ENCODE results near the gene BST1. TPM values are rescaled to one million over a fixed set of nuclear protein-coding genes. Genes with fewer than 3 reads are reported as not detected.

The BST1 gene
- total RNA-seq, 1 experiment from 2014 or later = 0.31 TPM

GRCh38 chr4:15717086-15717485 lies 14.2 kb downstream of the BST1 start:
- no peak for TF ChIP-seq CTCF (conservative IDR thresholded peaks at IDR 0.05)
- no peak for TF ChIP-seq EZH2 (IDR thresholded peaks at IDR 0.05; ENCODE audit: low read depth)
- intact Hi-C loops (cut with micrococcal nuclease; ENCODE audit: unreplicated experiment) = no loop called here
- Histone ChIP-seq H3K9me2 (ENCODE audit: insufficient read depth) (no peaks in the 10 kb centered on the region), H3K27ac (no peak overlapping the region), H4K20me1 (ENCODE audit: insufficient read depth) (no peaks in the 10 kb centered on the region), H3K36me3 (ENCODE audit: low read depth) (no peaks in the 10 kb centered on the region), H3K27me3 (ENCODE audit: insufficient read depth, low read depth) (no peaks in the 10 kb centered on the region), H2AFZ (no peak overlapping the region), H3F3A (ENCODE audit: insufficient read depth, low read depth) (no peaks in the 10 kb centered on the region), H3K9me3 (ENCODE audit: insufficient read depth, low read depth) (no peaks in the 10 kb centered on the region), H3K79me2 (ENCODE audit: low read depth) (no peaks in the 10 kb centered on the region), H3K4me3 (no peak overlapping the region), H3K4me2 (no peak overlapping the region), H3K4me1 (replicated peaks; ENCODE audit: insufficient read depth) (no peaks in the 10 kb centered on the region)
- no TSS peak for BruUV-seq (replicated peaks)
- CTCF ChIA-PET = no interaction called here
- POLR2A ChIA-PET (ENCODE audit: unreplicated experiment) = no interaction called here
- DNase-seq = no peak

GRCh38 chr4:15717657-15718416 lies 15.0 kb downstream of the BST1 start:
- Histone ChIP-seq H4K20me1 (ENCODE audit: insufficient read depth) (no peaks in the 10 kb centered on the region), H3F3A (ENCODE audit: insufficient read depth, low read depth) (no peaks in the 10 kb centered on the region), H2AFZ (no peak overlapping the region), H3K4me2 (no peak overlapping the region), H3K9me2 (ENCODE audit: insufficient read depth) (no peaks in the 10 kb centered on the region), H3K9me3 (ENCODE audit: insufficient read depth, low read depth) (no peaks in the 10 kb centered on the region), H3K79me2 (ENCODE audit: low read depth) (no peaks in the 10 kb centered on the region), H3K4me3 (no peak overlapping the region), H3K27me3 (ENCODE audit: insufficient read depth, low read depth) (no peaks in the 10 kb centered on the region), H3K27ac (no peak overlapping the region), H3K4me1 (replicated peaks; ENCODE audit: insufficient read depth) (no peaks in the 10 kb centered on the region), H3K36me3 (ENCODE audit: low read depth) (no peaks in the 10 kb centered on the region)
- intact Hi-C loops (cut with micrococcal nuclease; ENCODE audit: unreplicated experiment) = no loop called here
- no peak for DNase-seq
- BruUV-seq (replicated peaks) = no TSS peak
- CTCF ChIA-PET = no interaction called here
- POLR2A ChIA-PET (ENCODE audit: unreplicated experiment) = no interaction called here
- TF ChIP-seq CTCF (conservative IDR thresholded peaks at IDR 0.05) = no peak
- no peak for TF ChIP-seq EZH2 (IDR thresholded peaks at IDR 0.05; ENCODE audit: low read depth)

- H3K4me2 ChIP-seq = no peak overlapping the region
- DNase-seq = no peak
Measured at GRCh38 chr4:15718465-15718864, 15.6 kb downstream of the BST1 start.

More at GRCh38 chr4:15718465-15718864, 15.6 kb downstream of the BST1 start:
- BruUV-seq (replicated peaks) = no TSS peak
- H3K4me1 ChIP-seq (replicated peaks; ENCODE audit: insufficient read depth) = no peaks in the 10 kb centered on the region
- POLR2A ChIA-PET (ENCODE audit: unreplicated experiment) = no interaction called here
- CTCF ChIA-PET = no interaction called here
- intact Hi-C loops (cut with micrococcal nuclease; ENCODE audit: unreplicated experiment) = no loop called here
- TF ChIP-seq CTCF (conservative IDR thresholded peaks at IDR 0.05) = no peak
- no peak for TF ChIP-seq EZH2 (IDR thresholded peaks at IDR 0.05; ENCODE audit: low read depth)
- H3K79me2 ChIP-seq (ENCODE audit: low read depth) = no peaks in the 10 kb centered on the region
- H3K9me3 ChIP-seq (ENCODE audit: insufficient read depth, low read depth) = no peaks in the 10 kb centered on the region
- H3F3A ChIP-seq (ENCODE audit: insufficient read depth, low read depth) = no peaks in the 10 kb centered on the region
- H3K27ac ChIP-seq = no peak overlapping the region
- no peaks in the 10 kb centered on the region for H4K20me1 ChIP-seq (ENCODE audit: insufficient read depth)
- H2AFZ ChIP-seq = no peak overlapping the region
- no peaks in the 10 kb centered on the region for H3K9me2 ChIP-seq (ENCODE audit: insufficient read depth)
- H3K27me3 ChIP-seq (ENCODE audit: insufficient read depth, low read depth) = no peaks in the 10 kb centered on the region
- H3K4me3 ChIP-seq = no peak overlapping the region
- no peaks in the 10 kb centered on the region for H3K36me3 ChIP-seq (ENCODE audit: low read depth)
